ENCODE data around the gene CATSPER1.
A peak's percentile ranks its signal among the peaks of the same experiment; 100 is the strongest.

Gene CATSPER1

DNA sequence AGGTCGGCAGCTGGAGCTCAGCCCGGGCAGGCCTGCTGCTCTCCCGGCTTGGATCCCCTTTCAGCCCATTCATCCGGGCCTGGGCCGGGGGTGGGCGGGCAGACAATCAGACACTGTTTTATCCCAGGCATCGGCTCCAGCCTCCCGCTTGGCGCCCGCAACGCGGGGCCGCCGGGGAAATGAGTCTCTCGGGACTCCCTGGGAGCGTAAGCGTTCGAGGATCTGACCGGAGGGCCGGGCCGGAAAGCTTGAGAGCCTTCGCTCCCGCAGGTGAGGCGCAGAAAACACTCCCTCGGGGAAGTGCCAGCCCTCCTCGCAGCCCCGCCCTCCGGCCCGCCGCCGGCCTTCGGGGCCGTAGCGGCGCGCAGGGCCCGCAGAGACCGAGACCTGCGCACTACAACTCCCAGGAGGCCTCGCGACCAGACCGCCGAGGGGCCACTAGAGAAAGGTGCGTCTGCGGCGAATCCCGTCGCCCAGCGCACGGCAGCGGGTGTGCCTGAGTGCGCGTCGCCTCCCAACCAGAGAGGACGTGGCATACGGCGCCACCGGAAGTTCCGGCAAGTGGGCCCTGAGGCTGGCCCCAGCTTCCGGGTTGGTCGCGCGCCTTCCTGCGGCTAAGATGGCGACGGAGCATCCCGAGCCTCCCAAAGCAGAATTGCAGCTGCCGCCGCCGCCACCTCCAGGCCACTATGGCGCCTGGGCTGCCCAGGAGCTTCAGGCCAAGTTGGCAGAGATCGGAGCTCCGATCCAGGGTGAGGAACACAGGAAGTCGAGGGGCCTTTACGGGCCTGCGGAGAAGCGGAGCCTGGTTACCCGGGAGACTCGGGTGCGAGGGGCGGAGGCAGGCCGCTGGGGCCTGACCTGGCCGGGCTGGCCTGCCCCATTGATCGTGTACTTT, 25.7 kb upstream of the CATSPER1 start, which contains the start of gene SF3B2:
Gene SF3B2, plus strand, starts transcription at position 599 of the 898 bp plus-strand sequence. Its CDS starts 21 bp downstream, at position 620.
- ATAC-seq = peak; percentile 97
- TF ChIP-seq ESRRG (CRISPR knock-in tag; IDR thresholded peaks at IDR 0.05) (no peak), ZFP3 (CRISPR knock-in tag; IDR thresholded peaks at IDR 0.05) (0 out of 2 replicates have a peak, but pooled peaks have one; percentile 67)

- no peak for TF ChIP-seq ISL1 (CRISPR knock-in tag; IDR thresholded peaks at IDR 0.05)
- TF ChIP-seq CSRNP3 (CRISPR knock-in tag; IDR thresholded peaks at IDR 0.05) = no peak
- no peak for TF ChIP-seq OSR1 (CRISPR knock-in tag; IDR thresholded peaks at IDR 0.05)
- TF ChIP-seq RARB (CRISPR knock-in tag; IDR thresholded peaks at IDR 0.05) = no peak
- TF ChIP-seq ZC3H10 (CRISPR knock-in tag; IDR thresholded peaks at IDR 0.05) = no peak
- TF ChIP-seq ZNF8 (CRISPR knock-in tag; IDR thresholded peaks at IDR 0.05) = no peak
- TF ChIP-seq CSDC2 (CRISPR knock-in tag; IDR thresholded peaks at IDR 0.05) = no peak
- TF ChIP-seq, protein P1, sequence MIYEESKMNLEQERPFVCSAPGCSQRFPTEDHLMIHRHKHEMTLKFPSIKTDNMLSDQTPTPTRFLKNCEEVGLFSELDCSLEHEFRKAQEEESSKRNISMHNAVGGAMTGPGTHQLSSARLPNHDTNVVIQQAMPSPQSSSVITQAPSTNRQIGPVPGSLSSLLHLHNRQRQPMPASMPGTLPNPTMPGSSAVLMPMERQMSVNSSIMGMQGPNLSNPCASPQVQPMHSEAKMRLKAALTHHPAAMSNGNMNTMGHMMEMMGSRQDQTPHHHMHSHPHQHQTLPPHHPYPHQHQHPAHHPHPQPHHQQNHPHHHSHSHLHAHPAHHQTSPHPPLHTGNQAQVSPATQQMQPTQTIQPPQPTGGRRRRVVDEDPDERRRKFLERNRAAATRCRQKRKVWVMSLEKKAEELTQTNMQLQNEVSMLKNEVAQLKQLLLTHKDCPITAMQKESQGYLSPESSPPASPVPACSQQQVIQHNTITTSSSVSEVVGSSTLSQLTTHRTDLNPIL (CRISPR knock-in tag; IDR thresholded peaks at IDR 0.05; ENCODE audit: low read depth) = no peak
- TF ChIP-seq ESRRG (CRISPR knock-in tag; IDR thresholded peaks at IDR 0.05) = no peak
- TF ChIP-seq ZNF565 (CRISPR knock-in tag; conservative IDR thresholded peaks at IDR 0.05; ENCODE audit: low read depth) = no peak
- no peak for TF ChIP-seq ZFP30 (CRISPR knock-in tag; IDR thresholded peaks at IDR 0.05)
- TF ChIP-seq BACH2 (CRISPR knock-in tag; IDR thresholded peaks at IDR 0.05; ENCODE audit: borderline replicate concordance) = no peak
- no peak for TF ChIP-seq SNAI2 (CRISPR knock-in tag; IDR thresholded peaks at IDR 0.05)
- no peak for TF ChIP-seq PPARA (CRISPR knock-in tag; IDR thresholded peaks at IDR 0.05; ENCODE audit: borderline replicate concordance)
- no peak for TF ChIP-seq POU6F1 (CRISPR knock-in tag; IDR thresholded peaks at IDR 0.05; ENCODE audit: borderline replicate concordance, low read depth)
- no peak for TF ChIP-seq GLIS3 (CRISPR knock-in tag; IDR thresholded peaks at IDR 0.05)
- TF ChIP-seq TCF4 (CRISPR knock-in tag; IDR thresholded peaks at IDR 0.05; ENCODE audit: borderline replicate concordance) = no peak
- no peak for TF ChIP-seq ZNF70 (CRISPR knock-in tag; IDR thresholded peaks at IDR 0.05)
- TF ChIP-seq, protein P2, sequence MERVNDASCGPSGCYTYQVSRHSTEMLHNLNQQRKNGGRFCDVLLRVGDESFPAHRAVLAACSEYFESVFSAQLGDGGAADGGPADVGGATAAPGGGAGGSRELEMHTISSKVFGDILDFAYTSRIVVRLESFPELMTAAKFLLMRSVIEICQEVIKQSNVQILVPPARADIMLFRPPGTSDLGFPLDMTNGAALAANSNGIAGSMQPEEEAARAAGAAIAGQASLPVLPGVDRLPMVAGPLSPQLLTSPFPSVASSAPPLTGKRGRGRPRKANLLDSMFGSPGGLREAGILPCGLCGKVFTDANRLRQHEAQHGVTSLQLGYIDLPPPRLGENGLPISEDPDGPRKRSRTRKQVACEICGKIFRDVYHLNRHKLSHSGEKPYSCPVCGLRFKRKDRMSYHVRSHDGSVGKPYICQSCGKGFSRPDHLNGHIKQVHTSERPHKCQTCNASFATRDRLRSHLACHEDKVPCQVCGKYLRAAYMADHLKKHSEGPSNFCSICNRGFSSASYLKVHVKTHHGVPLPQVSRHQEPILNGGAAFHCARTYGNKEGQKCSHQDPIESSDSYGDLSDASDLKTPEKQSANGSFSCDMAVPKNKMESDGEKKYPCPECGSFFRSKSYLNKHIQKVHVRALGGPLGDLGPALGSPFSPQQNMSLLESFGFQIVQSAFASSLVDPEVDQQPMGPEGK (CRISPR knock-in tag; IDR thresholded peaks at IDR 0.05; ENCODE audit: borderline replicate concordance) = no peak
- ATAC-seq = no peak
Measured at GRCh38 chr11:66051371-66051765, 25.1 kb upstream of the CATSPER1 start.

DNA sequence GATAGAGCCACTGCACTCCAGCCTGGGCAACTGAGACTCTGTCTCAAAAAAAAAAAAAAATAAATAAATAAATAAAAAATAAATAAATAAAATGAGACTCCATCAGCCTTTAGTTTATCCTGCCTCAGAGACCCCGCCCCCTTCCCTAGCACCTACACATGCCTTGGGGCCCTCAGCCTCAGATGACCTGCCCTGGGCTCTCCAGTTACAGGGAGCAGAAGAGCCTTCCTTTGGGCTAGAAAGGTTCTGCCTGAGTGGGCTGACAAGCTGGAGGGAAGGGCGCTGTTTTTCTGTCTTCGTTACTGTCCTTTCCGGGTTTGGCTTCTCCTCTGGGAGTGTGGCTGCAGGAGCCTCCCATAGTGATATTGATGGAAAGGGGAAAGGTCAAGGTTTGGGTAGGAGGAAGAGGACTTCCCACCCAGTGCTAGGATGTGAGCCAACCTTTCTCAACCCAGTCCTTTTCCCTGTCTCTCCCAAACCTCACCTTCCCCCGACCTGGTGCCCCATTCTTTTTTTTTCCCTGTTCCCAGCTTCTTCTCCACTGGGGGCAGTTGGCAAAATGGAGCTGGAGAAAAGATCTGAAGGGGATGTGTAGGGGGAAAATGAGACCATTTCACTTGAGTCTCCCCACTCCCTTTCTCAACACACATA, 24.4 kb upstream of the CATSPER1 start:
- no peak for ATAC-seq
- TF ChIP-seq ZNF565 (CRISPR knock-in tag; conservative IDR thresholded peaks at IDR 0.05; ENCODE audit: low read depth) = no peak
- TF ChIP-seq TCF4 (CRISPR knock-in tag; IDR thresholded peaks at IDR 0.05; ENCODE audit: borderline replicate concordance) = no peak
- TF ChIP-seq GLIS3 (CRISPR knock-in tag; IDR thresholded peaks at IDR 0.05) = no peak
